AG08395 (cell line): ENCODE measurements around the gene OR4C6.

ENCODE experiments used
- DNase-seq: peaks from one replicate; pipeline ENCODE4 v3.0.0; 2012; ENCODE audit warnings: mixed read lengths, low spot score

Gene OR4C6

DNA sequence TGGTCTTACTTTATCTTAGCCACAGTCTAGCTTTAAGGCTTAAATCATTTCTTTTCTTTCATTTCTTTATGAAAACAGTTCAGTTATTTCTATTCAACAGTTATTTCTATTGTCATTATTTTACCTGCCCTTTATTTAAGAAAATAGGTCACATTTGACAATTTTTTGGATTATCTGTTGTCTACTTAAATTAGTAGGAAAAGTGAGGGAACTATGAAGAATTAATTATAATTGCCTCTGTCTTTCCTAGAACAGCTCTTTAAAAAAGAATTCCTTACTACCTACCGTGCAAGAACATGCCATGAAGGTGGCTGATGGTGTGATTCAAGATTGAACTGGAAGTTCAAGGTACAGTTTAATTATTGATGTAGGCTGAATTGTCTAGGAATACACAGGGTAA is at the start of gene OR4C6:
TSS of gene OR4C6 (plus strand) at position 301 of the 400 bp plus-strand sequence. CDS start 2,966 bp downstream, outside the sequence.
- DNase-seq = no peak

DNA sequence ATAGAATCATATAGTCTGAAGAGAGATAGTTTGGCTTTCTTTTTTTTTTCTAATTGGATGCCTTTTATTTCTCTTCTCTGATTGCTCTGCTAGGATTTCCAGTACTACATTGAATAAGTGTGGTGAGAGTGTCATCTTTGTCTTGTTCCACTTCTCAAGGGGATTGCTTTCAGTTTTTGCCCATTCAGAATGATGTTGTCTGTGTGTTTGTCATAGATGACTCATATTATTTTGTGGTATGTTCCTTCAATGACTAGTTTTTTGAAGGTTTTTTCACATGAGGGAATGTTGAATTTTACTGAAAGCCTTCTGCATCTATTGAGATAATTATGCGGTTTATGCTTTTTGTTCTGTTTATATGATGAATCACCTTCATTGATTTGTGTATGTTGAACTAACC is 37.5 kb upstream of the OR4C6 start:
- no peak for DNase-seq

DNA sequence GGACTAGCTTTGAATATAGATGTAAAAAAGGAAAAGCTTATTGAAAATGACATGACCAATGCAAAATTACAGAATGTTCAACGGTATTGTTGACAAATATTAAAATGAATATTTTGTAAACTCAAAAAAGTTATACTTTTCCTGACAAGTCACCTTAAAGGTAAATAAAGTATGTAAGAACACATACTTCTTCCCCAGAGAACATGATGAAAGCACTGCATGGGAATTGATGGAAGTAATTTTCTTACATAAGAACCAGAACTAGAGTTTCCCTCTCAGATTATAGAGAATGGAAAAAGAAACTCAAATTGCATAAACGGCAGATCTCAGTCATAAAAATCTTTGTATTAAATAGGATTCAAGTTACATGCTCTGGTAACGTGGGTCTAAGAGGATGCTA is 27.2 kb upstream of the OR4C6 start, which contains the start of gene OR4P4:
TSS of gene OR4P4 (plus strand) at position 301 of the 400 bp plus-strand sequence.
- DNase-seq = no peak

DNA sequence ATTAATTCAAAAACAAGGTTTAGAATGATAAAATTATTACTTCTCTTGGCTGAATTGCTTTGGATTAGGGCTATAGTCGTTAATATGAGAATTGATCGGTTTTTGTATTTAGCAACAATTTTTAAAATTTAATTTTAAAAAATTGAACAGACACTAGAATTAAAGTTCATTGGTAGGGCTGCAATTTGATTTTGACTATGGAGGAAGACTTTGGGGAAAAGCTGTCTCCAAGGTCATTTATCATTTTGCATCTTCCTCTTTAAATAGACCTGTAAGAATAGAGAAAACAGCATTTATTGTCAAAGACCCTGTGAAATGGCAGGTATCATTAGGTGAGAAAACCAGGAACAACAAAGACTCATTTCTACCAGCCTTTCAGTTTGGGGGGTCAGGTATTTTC is 14.0 kb upstream of the OR4C6 start, which contains the start of gene OR4S2:
TSS of gene OR4S2 (plus strand) at position 301 of the 400 bp plus-strand sequence. CDS start 2,577 bp downstream, outside the sequence.
- DNase-seq = no peak

DNA sequence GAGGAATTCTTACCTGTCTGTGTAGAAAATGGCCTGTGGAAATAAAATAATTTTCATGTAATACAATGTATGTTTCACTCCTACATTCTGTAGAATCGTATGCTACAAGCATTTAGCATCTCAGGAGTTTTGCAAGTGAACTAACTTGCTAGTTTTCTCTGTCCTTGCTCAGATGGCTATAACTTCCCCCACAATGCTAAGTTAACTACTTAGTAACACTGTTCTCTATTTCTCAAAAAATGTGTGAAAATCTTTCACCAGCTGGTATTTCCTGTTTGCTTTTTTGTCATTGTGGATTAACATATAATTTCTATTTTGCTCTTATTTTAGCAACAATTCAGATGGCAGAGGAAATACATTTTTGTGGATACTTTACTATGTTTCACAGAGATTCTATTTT is 9.4 kb upstream of the OR4C6 start:
- no peak for DNase-seq

DNA sequence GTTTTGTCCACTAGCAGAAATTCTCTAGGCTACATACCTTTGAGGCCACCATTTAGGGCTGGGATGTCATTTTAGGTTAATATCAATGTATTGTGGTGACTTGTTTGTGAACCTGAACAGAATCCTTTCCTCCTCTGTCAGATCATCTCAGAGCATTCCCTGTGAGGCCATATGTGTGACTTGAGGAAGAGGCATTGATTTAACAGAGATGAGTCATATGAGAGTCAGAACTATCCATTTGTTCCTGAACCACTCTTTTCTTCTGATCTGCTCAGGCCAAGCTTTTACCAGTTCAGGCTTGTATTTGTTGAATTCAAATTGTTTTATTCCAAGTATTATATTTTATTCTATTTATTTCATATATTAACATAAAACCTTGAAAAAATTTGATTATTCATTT is 6.9 kb upstream of the OR4C6 start:
- no peak for DNase-seq

DNA sequence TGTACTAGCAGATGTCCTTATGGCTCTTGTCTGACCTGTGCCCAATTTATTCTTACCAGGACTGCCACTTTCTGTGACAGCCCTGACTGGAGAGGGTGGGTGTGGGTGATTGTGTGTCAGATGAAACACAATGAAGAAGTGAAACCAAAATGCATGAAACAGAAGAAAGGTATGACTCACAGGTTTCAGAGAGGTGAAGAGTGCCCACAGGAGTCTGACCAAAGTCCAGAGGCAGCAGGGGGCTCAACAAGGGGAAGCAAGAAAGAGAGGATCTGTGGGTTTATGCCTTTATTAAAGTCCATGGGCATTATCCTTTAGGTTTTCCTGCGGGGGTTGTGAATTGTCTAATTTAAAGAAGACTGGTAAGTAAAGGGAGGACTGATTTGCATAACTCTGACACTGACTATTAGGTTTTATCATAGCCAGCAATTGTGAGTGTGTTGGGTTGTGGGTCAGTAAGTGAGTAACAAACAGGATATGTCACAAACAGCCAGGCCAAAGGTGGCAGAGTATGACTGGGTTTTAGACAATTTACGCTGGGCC is 3.9 kb upstream of the OR4C6 start:
- DNase-seq = no peak

DNA sequence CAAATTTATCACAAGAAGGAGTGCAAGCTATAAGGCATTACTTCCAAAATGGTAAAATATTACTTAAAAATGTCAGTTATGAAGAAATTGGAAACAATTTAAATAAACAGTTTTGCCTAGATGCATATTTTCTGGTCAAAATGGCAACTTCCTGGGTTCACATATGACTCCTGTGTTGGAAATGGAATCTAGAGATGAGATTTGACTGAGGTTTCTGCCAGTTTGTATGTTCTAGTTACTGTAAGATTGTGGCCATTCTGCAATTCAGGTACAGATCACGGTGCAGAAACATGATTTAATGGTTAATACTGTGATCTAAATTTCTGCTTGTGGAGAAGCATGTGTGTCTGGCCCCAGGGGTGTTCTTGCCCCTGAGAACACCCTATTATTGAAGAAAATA is 3.4 kb upstream of the OR4C6 start:
- DNase-seq = no peak

DNA sequence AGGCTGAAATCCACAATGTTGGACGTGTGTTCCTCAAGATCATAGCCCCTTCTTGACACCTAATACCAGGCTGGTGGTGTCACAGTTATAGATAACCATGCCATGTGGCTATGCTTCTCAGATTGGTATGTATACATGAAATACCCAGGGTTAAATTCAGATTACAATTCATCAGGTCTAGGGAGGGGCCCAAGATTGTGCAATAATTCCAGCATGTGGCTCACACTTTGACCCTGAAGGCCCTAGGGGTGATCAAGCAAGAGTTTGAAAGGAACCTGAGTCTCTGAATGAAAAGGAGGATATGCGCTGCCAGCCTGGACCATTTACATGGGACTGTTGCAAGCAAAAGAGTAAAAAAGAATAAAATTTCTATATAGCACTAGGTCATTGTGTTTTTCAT is 7.4 kb downstream of the OR4C6 start:
- no peak for DNase-seq

DNA sequence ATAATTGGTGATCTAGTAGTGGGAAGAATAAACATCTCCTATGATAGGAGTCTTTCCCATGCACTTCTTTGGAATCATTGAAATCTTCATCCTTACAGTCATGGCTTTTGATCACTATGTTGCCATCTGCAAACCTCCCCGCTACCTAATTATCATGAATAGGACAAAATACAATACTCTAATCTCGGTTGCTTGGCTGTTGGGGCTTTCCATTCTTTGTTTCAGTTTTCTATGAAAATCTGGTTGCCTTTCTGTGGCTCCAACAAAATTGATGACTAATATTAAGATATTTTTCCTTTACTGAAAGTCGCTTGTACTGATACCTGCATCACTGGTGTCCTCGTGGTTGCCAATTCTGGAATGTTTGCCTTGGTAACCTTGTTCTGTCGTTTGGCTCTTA is 11.9 kb downstream of the OR4C6 start:
- no peak for DNase-seq

DNA sequence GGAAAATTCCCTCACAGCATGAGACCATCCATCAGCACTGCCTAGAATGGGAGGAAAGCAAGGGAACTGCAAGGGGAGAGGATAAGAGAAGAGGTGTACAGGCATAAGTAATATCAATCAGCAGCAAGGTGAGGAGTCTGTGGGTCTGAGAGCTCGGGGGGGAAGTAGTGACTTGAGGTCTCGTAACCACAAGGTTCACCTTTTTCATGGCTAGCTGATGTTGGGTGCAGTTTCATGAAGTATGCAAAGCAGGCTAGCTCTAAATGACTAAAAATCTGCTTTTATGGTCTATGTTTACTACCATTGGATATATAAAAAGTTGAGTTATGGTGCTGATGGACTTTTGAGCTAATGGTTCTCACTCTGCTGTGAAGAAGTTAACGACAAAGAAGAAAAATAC is 35.8 kb downstream of the OR4C6 start:
- no peak for DNase-seq

DNA sequence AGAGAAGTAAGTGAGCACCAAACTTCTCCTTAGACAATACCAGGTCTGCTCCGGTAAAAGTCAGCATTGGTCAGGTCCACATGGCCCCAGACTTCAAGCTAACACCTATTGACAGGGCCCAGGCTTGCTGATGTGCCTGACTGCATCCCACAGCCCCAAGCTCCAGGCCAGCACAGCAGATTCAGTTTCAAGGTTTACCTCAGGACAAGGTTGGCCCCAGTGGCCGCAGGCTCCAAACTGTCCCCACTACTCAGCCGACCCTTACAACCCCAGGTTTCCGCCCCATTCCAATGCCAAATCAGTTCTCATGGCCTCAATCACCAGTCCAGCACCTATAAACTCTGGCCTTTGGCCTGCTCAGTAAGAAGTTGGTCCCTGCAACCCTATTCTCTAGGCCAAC is 39.4 kb downstream of the OR4C6 start:
- no peak for DNase-seq

DNA sequence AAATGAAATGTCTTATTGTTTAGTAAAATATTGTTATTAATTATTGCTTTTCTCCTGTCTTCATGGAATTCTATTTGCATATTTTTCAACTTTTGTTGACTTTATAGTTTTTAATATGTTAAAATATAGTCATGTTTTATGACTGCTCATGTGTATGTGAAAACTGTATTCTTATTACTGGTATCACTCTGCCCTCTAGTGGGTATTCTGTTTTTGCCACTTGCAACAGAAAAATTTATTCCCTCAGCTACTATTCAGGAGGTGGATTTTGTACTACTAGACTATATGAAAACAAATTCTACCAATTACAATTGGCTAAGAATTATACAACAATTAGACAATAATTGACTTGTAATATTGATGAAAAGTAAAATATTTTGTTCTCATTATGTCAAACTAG is 45.0 kb downstream of the OR4C6 start:
- peak; percentile 14 for DNase-seq

DNA sequence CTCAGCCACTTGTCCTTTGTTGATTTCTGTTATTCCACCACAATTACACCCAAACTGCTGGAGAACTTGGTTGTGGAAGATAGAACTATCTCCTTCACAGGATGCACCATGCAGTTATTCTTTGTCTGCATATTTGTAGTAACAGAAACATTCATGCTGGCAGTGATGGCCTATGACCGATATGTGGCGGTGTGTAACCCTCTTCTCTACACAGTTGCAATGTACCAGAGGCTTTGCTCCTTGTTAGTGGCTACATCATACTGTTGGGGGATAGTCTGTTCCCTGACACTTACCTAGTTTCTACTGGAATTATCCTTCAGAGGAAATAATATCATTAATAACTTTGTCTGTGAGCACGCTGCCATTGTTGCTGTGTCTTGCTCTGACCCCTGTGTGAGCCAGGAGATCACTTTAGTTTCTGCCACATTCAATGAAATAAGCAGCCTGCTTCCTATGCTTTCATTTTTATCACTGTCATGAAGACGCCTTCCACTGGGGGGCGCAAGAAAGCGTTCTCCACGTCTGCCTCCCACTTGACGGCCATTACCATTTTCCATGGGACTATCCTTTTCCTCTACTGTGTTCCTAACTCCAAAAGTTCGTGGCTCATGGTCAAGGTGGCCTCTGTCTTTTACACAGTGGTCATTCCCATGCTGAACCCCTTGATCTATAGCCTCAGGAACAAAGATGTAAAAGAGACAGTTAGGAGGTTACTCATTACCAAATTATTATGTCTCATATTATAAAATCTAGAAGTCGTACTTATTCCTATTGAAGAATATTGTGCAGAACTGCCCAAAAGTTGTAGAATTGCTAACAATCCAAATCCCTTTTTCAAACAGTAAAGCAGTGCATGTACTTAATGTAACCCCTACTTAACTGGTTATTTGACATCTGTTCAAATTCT is 53.2 kb downstream of the OR4C6 start:
- DNase-seq = no peak
